ENCODE data around the gene CD274.
"Not testable (repeated sequence)": the region's sequence is repeated elsewhere in the genome, so short reads cannot be mapped to it uniquely, and the experiment has no call there.

Gene CD274

GRCh38 chr9:5453004-5453403 lies 2.7 kb downstream of the CD274 start:
- no peak for DNase-seq (ENCODE audit: low read depth)
- TF ChIP-seq CTCF (IDR thresholded peaks at IDR 0.05; ENCODE audit: low read length, missing control alignments) = no peak
- no peak overlapping the region for H3K4me3 ChIP-seq (replicated peaks; ENCODE audit: low read depth, low read length)

GRCh38 chr9:5453673-5454072 lies 3.3 kb downstream of the CD274 start:
- no peak for TF ChIP-seq CTCF (IDR thresholded peaks at IDR 0.05; ENCODE audit: low read length, missing control alignments)
- DNase-seq (ENCODE audit: low read depth) = no peak

GRCh38 chr9:5455181-5455580 lies 4.8 kb downstream of the CD274 start:
- peak; percentile 53 for DNase-seq (ENCODE audit: low read depth)
- no peak overlapping the region for H3K4me3 ChIP-seq (replicated peaks; ENCODE audit: low read depth, low read length)
- no peak for TF ChIP-seq CTCF (IDR thresholded peaks at IDR 0.05; ENCODE audit: low read length, missing control alignments)

More at GRCh38 chr9:5453673-5454072, 3.3 kb downstream of the CD274 start:
- H3K4me3 ChIP-seq (replicated peaks; ENCODE audit: low read depth, low read length) = no peak overlapping the region

- H3K4me3 ChIP-seq (replicated peaks; ENCODE audit: low read depth, low read length) = no peak overlapping the region
- TF ChIP-seq CTCF (IDR thresholded peaks at IDR 0.05; ENCODE audit: low read length, missing control alignments) = no peak
- DNase-seq (ENCODE audit: low read depth) = peak; percentile 44
These were observed 9.0 kb downstream of the CD274 start for GRCh38 chr9:5459289-5459829.

- no peak for TF ChIP-seq CTCF (IDR thresholded peaks at IDR 0.05; ENCODE audit: low read length, missing control alignments)
- DNase-seq (ENCODE audit: low read depth) = no peak
- no peak overlapping the region for H3K4me3 ChIP-seq (replicated peaks; ENCODE audit: low read depth, low read length)
These were observed 9.8 kb downstream of the CD274 start for GRCh38 chr9:5460157-5460556.

GRCh38 chr9:5464831-5465330 lies 14.5 kb downstream of the CD274 start:
- H3K4me3 ChIP-seq (replicated peaks; ENCODE audit: low read depth, low read length); DNase-seq (ENCODE audit: low read depth): not testable (repeated sequence)

- no peak for DNase-seq (ENCODE audit: low read depth)
- no peak for TF ChIP-seq CTCF (IDR thresholded peaks at IDR 0.05; ENCODE audit: low read length, missing control alignments)
- no peak overlapping the region for H3K4me3 ChIP-seq (replicated peaks; ENCODE audit: low read depth, low read length)
These were observed 15.7 kb downstream of the CD274 start for GRCh38 chr9:5466005-5466404.

Measured in fibroblast of pulmonary artery (primary cell).